OCI-LY1 (cell line): Measurements from ENCODE around the gene PLIN4.
A peak's percentile ranks its signal among the peaks of the same experiment; 100 is the strongest.

ENCODE experiments used
- H2AFZ ChIP-seq: fragments of 200-600 bp; sonication (generic), shearing (Covaris generic); 2 replicates; pipeline ENCODE4 v1.6.0; 2014; ENCODE audit warnings: antibody characterized with exemption, mild to moderate bottlenecking, low read length
- H3F3A ChIP-seq: fragments of 200-600 bp; sonication (generic), shearing (Covaris generic); 2 replicates; pipeline ENCODE4 v1.6.0; 2014; ENCODE audit warnings: mild to moderate bottlenecking, antibody characterized with exemption, low read length, moderate library complexity; ENCODE audit not compliant: insufficient read depth
- H3K27ac ChIP-seq: fragments of 200-600 bp; sonication (generic); 2 replicates; pipeline ENCODE4 v1.5.1; 2014; ENCODE audit warnings: low read length, mixed run types, mild to moderate bottlenecking, low read depth; ENCODE audit not compliant: poor library complexity, severe bottlenecking
- H3K27me3 ChIP-seq: fragments of 200-600 bp; sonication (generic); 2 replicates; pipeline ENCODE4 v1.6.0; 2014; ENCODE audit warnings: antibody characterized with exemption, mild to moderate bottlenecking, low read length, moderate library complexity; ENCODE audit not compliant: insufficient read depth
- H3K36me3 ChIP-seq: fragments of 200-600 bp; sonication (generic); 2 replicates; pipeline ENCODE4 v1.6.1; 2014; ENCODE audit warnings: mild to moderate bottlenecking, antibody characterized with exemption, low read length, moderate library complexity, mixed read lengths; ENCODE audit not compliant: insufficient read depth
- H3K4me1 ChIP-seq: fragments of 200-600 bp; sonication (generic); 2 replicates; pipeline ENCODE4 v1.5.1; 2014; ENCODE audit warnings: mild to moderate bottlenecking, low read length, moderate library complexity; ENCODE audit not compliant: insufficient read depth, severe bottlenecking
- H3K4me2 ChIP-seq: fragments of 200-600 bp; sonication (generic), shearing (Covaris generic); 2 replicates; pipeline ENCODE4 v1.6.1; 2014; ENCODE audit warnings: low read length
- H3K4me3 ChIP-seq: fragments of 200-600 bp; sonication (generic); 2 replicates; pipeline ENCODE4 v1.5.1; 2014; ENCODE audit warnings: low read length, low read depth, mild to moderate bottlenecking, mixed read lengths; ENCODE audit not compliant: poor library complexity, severe bottlenecking
- H3K79me2 ChIP-seq: fragments of 200-600 bp; shearing (Covaris generic); 2 replicates; pipeline ENCODE4 v1.6.1; 2016; ENCODE audit warnings: mixed run types, low read length, mixed read lengths; ENCODE audit not compliant: insufficient read depth
- H3K9ac ChIP-seq: fragments of 200-600 bp; sonication (generic), shearing (Covaris generic); 2 replicates; pipeline ENCODE4 v1.6.1; 2014; ENCODE audit warnings: mild to moderate bottlenecking, low read length, mixed read lengths
- H3K9me2 ChIP-seq: fragments of 200-600 bp; sonication (generic), shearing (Covaris generic); 2 replicates; pipeline ENCODE4 v1.6.1; 2014; ENCODE audit warnings: low read depth, mild to moderate bottlenecking, low read length, mixed read lengths
- H3K9me3 ChIP-seq: fragments of 200-600 bp; shearing (Covaris generic); 2 replicates; pipeline ENCODE4 v1.6.1; 2014; ENCODE audit warnings: low read length, mixed read lengths
- H4K20me1 ChIP-seq: fragments of 200-600 bp; sonication (generic), shearing (Covaris generic); 2 replicates; pipeline ENCODE4 v1.6.0; 2016; ENCODE audit warnings: mild to moderate bottlenecking, low read length; ENCODE audit not compliant: insufficient read depth
- CTCF ChIP-seq: fragments of 200-600 bp; sonication (generic), shearing (Covaris generic); IDR thresholded peaks from 2 replicates; pipeline ENCODE4 v1.5.1; 2017; ENCODE audit warnings: mild to moderate bottlenecking, antibody characterized with exemption, low read length, moderate library complexity, mixed read lengths
- EZH2 ChIP-seq: fragments of 200-600 bp; sonication (generic), shearing (Covaris generic); IDR thresholded peaks from 2 replicates; pipeline ENCODE4 v1.8.0; 2017; ENCODE audit warnings: borderline replicate concordance, mixed run types, mild to moderate bottlenecking, antibody characterized with exemption, low read length, moderate library complexity, mixed read lengths

PLIN4 gene

DNA sequence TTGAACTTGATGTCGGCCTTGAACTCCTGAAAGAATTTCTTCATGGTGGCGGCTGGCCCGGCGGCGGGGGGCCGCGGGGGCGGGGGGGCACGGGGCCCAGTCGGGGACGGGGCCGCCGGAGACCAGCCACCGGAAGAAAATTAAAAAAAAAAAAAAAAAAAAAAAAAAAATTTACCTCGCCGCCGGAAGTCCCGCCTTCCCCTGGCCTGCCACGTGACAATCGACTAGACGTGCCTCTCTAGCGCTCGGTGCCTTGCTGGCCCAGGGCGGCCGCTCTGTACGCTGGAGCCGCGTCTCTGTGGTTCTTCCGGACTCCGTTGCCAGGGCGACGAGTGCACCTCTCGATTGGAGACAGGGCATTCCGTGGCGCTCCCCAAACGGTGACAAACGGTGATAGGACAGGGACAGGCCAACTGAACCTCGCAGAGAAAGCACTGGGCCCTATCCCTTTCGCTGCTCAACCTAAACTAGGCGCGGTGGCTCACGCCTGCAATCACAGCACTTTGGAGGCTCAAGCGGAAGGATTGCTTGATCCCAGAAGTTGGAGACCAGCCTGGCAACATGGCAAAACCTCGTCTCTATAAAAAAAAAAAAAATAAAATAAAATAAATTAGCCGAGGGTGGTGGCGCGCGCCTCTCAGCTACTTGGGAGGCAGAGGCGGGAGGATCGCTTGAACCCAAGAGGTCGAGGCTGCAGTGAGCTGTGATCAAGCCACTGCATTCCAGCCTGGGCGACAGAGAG, 60.5 kb downstream of the PLIN4 start, which contains the start of gene UBXN6:
Gene UBXN6 (minus strand): TSS at position 141 of the 742 bp plus-strand sequence. CDS start 97 bp downstream, at position 44.
- H3K9me3 ChIP-seq, result no peaks in the 10 kb centered on the region
- H3F3A ChIP-seq, result no peaks in the 10 kb centered on the region
- H3K4me1 ChIP-seq, result peaks cover 24% of the 10 kb centered on the region
- peak within 1 kb of the TSS; percentile 55 for H3K27ac ChIP-seq
- H4K20me1 ChIP-seq, result no peaks in the 10 kb centered on the region
- H3K9ac ChIP-seq, result peak within 1 kb of the TSS; percentile 69
- H3K36me3 ChIP-seq, result peaks cover 7% of the 10 kb centered on the region; the same call in 1 of the 2 replicates
- TF ChIP-seq EZH2 (no peak), CTCF (no peak)
- no peak within 1 kb of the TSS for H2AFZ ChIP-seq
- H3K4me3 ChIP-seq, result peak within 1 kb of the TSS; percentile 70
- H3K79me2 ChIP-seq, result no peaks in the 10 kb centered on the region
- H3K9me2 ChIP-seq, result no peaks in the 10 kb centered on the region
- no peaks in the 10 kb centered on the region for H3K27me3 ChIP-seq
- peak within 1 kb of the TSS; percentile 86 for H3K4me2 ChIP-seq

DNA sequence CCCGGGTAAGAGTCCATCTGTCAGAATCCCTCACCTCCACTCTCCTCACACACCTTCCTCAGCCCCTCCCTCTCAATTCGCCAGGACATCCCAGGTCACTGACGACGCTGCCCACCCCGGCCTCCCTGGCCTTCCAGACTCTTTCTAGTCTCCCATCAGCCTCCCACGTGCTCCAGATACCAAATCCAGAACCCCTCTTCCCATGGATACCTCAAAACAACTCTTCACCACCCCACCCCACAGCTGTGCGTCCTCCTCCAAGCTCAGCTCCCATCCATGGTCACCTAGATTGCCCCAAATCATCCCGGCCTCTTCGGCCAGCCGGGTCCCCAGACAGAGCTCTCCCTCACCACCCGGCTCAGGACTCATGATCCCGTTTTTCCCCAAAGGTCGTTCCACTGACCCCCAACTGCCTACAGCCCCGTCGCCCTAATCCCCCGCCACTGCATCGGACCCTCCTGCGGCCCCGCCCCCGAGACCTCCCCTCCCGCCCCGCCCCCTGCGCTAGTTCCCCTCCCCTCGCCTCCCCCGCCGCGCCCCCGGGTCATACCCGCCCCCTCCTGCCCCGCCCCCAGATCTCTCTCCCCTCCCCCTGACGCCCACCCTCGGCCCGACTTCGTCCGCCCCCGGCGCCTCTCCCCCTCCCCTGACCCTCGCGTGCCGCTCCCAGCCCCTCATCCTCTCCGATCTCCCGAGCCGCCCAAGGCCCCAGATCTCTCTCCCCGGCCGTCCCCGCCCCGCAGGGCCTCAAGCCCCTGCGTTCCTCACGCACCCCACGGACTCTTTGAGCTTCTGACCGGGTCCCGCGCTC, 61.2 kb downstream of the PLIN4 start:
- Histone ChIP-seq H3K9me3 (no peaks in the 10 kb centered on the region), H3K36me3 (peaks cover 15% of the 10 kb centered on the region; the same call in 1 of the 2 replicates), H3K9ac (peak overlapping the region; percentile 69), H3F3A (no peaks in the 10 kb centered on the region), H4K20me1 (no peaks in the 10 kb centered on the region), H3K27me3 (no peaks in the 10 kb centered on the region), H3K27ac (peak overlapping the region; percentile 55), H3K4me3 (peak overlapping the region; percentile 70), H2AFZ (no peak overlapping the region), H3K9me2 (no peaks in the 10 kb centered on the region), H3K4me2 (peak overlapping the region; percentile 86), H3K79me2 (no peaks in the 10 kb centered on the region), H3K4me1 (peaks cover 24% of the 10 kb centered on the region)
- TF ChIP-seq EZH2 (no peak), CTCF (no peak)

- H3K4me1 ChIP-seq, result peaks cover 24% of the 10 kb centered on the region
- H3K4me3 ChIP-seq, result peak overlapping the region; percentile 70
- no peaks in the 10 kb centered on the region for H4K20me1 ChIP-seq
- H3K9ac ChIP-seq, result peak overlapping the region; percentile 67; the same call in 1 of the 2 replicates
- no peaks in the 10 kb centered on the region for H3K79me2 ChIP-seq
- H3K9me2 ChIP-seq, result no peaks in the 10 kb centered on the region
- no peaks in the 10 kb centered on the region for H3F3A ChIP-seq
- peaks cover 17% of the 10 kb centered on the region; the same call in 1 of the 2 replicates for H3K36me3 ChIP-seq
- no peak for TF ChIP-seq EZH2
- TF ChIP-seq CTCF, result no peak
- no peak overlapping the region for H2AFZ ChIP-seq
- peak overlapping the region; percentile 86 for H3K4me2 ChIP-seq
- no peaks in the 10 kb centered on the region for H3K27me3 ChIP-seq
- H3K9me3 ChIP-seq, result no peaks in the 10 kb centered on the region
- H3K27ac ChIP-seq, result no peak overlapping the region
Measured at GRCh38 chr19:4456476-4456842, 61.8 kb downstream of the PLIN4 start.
